SK-N-SH (cell line): ENCODE results near the gene USP31. TPM values are rescaled to one million over a fixed set of nuclear protein-coding genes. Genes with fewer than 3 reads are reported as not detected.

ENCODE experiments used
- CTCF ChIA-PET: fragments of 300-600, 350-600 bp; formaldehyde crosslinking; extraction: SDS; loops from one replicate; lab custom pipeline; 2021; lab: Yijun Ruan, JAX
- POLR2A ChIA-PET: fragments of 350-600 bp; sonication (Branson Sonifier 250); formaldehyde crosslinking; extraction: SDS; loops from one replicate; lab custom pipeline; 2020; ENCODE audit warnings: antibody characterized with exemption, inconsistent platforms; lab: Yijun Ruan, JAX
- DNase-seq: peaks from one replicate; pipeline ENCODE4 v3.0.0; 2012
- H2AFZ ChIP-seq: fragments of 200-600 bp; sonication (generic); 2 replicates; pipeline ENCODE4 v1.8.1; 2016; ENCODE audit warnings: antibody characterized with exemption, mild to moderate bottlenecking, low read depth
- H3F3A ChIP-seq: fragments of 200-600 bp; sonication (generic); replicated peaks from 2 replicates; pipeline ENCODE3; 2016; ENCODE audit warnings: antibody characterized with exemption, mild to moderate bottlenecking; ENCODE audit not compliant: insufficient read depth
- H3K27ac ChIP-seq, 2 experiments: fragments of 200-500 bp in 1 of 2; fragments of 200-600 bp in 1 of 2; sonication (Bioruptor generic) in 1 of 2; sonication (generic), shearing (Covaris generic) in 1 of 2; 2 replicates each; pipeline versions ENCODE4 v1.5.1 to v1.6.1; 2014 to 2016; ENCODE audit warnings: low read depth in 2 of 2, inconsistent platforms in 1 of 2, low read length in 1 of 2, mild to moderate bottlenecking in 1 of 2, mixed read lengths in 1 of 2
- H3K27me3 ChIP-seq: fragments of 200-600 bp; sonication (generic), shearing (Covaris generic); 2 replicates; pipeline ENCODE4 v1.6.1; 2016; ENCODE audit warnings: mixed run types; ENCODE audit not compliant: insufficient read depth
- H3K36me3 ChIP-seq, 2 experiments: fragments of 200-500 bp in 1 of 2; fragments of 200-600 bp in 1 of 2; sonication (Bioruptor generic) in 1 of 2; sonication (generic) in 1 of 2; replicated peaks in 1 of 2; 2 replicates each; pipeline versions ENCODE3 to v1.5.1; 2014 to 2016; ENCODE audit warnings: low read length in 1 of 2, mild to moderate bottlenecking in 1 of 2; ENCODE audit not compliant: insufficient read depth in 2 of 2, control insufficient read depth in 1 of 2
- H3K4me1 ChIP-seq, 2 experiments: fragments of 200-500 bp in 1 of 2; fragments of 200-600 bp in 1 of 2; sonication (Bioruptor generic) in 1 of 2; sonication (generic), shearing (Covaris generic) in 1 of 2; 2 replicates each; pipeline versions ENCODE4 v1.5.1 to v1.6.1; 2014 to 2016; ENCODE audit warnings: low read depth in 1 of 2, low read length in 1 of 2, mixed run types in 1 of 2; ENCODE audit not compliant: insufficient read depth in 2 of 2, control insufficient read depth in 1 of 2
- H3K4me2 ChIP-seq: fragments of 200-600 bp; sonication (generic), shearing (Covaris generic); 2 replicates; pipeline ENCODE4 v1.6.1; 2017; ENCODE audit warnings: mixed run types
- H3K4me3 ChIP-seq, 2 experiments: fragments of 200-500 bp in 1 of 2; fragments of 200-600 bp in 1 of 2; sonication (Bioruptor generic) in 1 of 2; sonication (generic), shearing (Covaris generic) in 1 of 2; 2 replicates each; pipeline versions ENCODE4 v1.5.1 to v1.8.1; 2014 to 2016; ENCODE audit warnings: low read depth in 2 of 2, inconsistent platforms in 1 of 2, low read length in 1 of 2, mild to moderate bottlenecking in 1 of 2, mixed read lengths in 1 of 2, moderate library complexity in 1 of 2
- H3K79me2 ChIP-seq: fragments of 200-600 bp; sonication (generic); 2 replicates; pipeline ENCODE4 v1.8.1; 2017; ENCODE audit warnings: mild to moderate bottlenecking; ENCODE audit not compliant: insufficient read depth
- H3K9ac ChIP-seq: fragments of 200-600 bp; sonication (generic); 2 replicates; pipeline ENCODE4 v1.6.1; 2017; ENCODE audit warnings: mixed run types
- H3K9me2 ChIP-seq: fragments of 200-600 bp; sonication (generic); 2 replicates; pipeline ENCODE4 v1.6.1; 2017; ENCODE audit warnings: mixed run types
- H3K9me3 ChIP-seq: fragments of 200-600 bp; sonication (generic); 2 replicates; pipeline ENCODE4 v1.6.1; 2017; ENCODE audit warnings: mixed run types, mild to moderate bottlenecking, moderate library complexity
- H4K20me1 ChIP-seq: fragments of 200-600 bp; sonication (generic); 2 replicates; pipeline ENCODE4 v1.6.1; 2017; ENCODE audit warnings: mild to moderate bottlenecking, mixed run types; ENCODE audit not compliant: insufficient read depth
- EP300 ChIP-seq, 2 experiments: IDR thresholded peaks; 2 replicates each; pipeline versions ENCODE4 v1.4.0 to v1.6.1; 2012; ENCODE audit warnings: borderline replicate concordance in 1 of 2, low read depth in 1 of 2, low read length in 1 of 2
- FOSL2 ChIP-seq: IDR thresholded peaks from 2 replicates; pipeline ENCODE4 v1.4.0; 2012; ENCODE audit warnings: low read depth, mild to moderate bottlenecking, moderate library complexity, borderline replicate concordance
- FOXJ3 ChIP-seq: sonication (generic); formaldehyde crosslinking; IDR thresholded peaks from 2 replicates; pipeline ENCODE4 v1.5.1; 2020; ENCODE audit warnings: mild to moderate bottlenecking, missing genetic modification reagents
- GATA2 ChIP-seq: sonication (generic); formaldehyde crosslinking; IDR thresholded peaks from 2 replicates; pipeline ENCODE4 v1.5.0; 2020; ENCODE audit warnings: mild to moderate bottlenecking, missing genetic modification reagents
- JUND ChIP-seq: IDR thresholded peaks from 2 replicates; pipeline ENCODE4 v1.4.0; 2012
- MAX ChIP-seq: IDR thresholded peaks from 2 replicates; pipeline ENCODE4 v1.4.0; 2012; ENCODE audit warnings: low read depth
- MEF2A ChIP-seq: IDR thresholded peaks from 2 replicates; pipeline ENCODE4 v1.4.0; 2012; ENCODE audit warnings: low read depth, borderline replicate concordance
- MXI1 ChIP-seq: IDR thresholded peaks from 2 replicates; pipeline ENCODE4 v1.6.1; 2012; ENCODE audit warnings: mild to moderate bottlenecking, low read depth, low read length, improper control_type of control experiment
- POLR2AphosphoS5 ChIP-seq: IDR thresholded peaks from 2 replicates; pipeline ENCODE4 v1.6.1; 2012; ENCODE audit warnings: low read depth, low read length
- RAD21 ChIP-seq: IDR thresholded peaks from 2 replicates; pipeline ENCODE4 v1.6.1; 2012; ENCODE audit warnings: mild to moderate bottlenecking, low read length
- RCOR1 ChIP-seq: fragments of 150-350 bp; IDR thresholded peaks from 2 replicates; pipeline ENCODE4 v1.6.1; 2017; ENCODE audit warnings: antibody characterized with exemption, low read length
- RFX5 ChIP-seq: IDR thresholded peaks from 2 replicates; pipeline ENCODE4 v1.6.1; 2012; ENCODE audit warnings: mild to moderate bottlenecking, improper control_type of control experiment, low read length
- SIN3A ChIP-seq: IDR thresholded peaks from 2 replicates; pipeline ENCODE4 v1.6.1; 2012; ENCODE audit warnings: low read depth, mild to moderate bottlenecking, low read length, moderate library complexity, borderline replicate concordance
- SMC3 ChIP-seq: IDR thresholded peaks from 2 replicates; pipeline ENCODE4 v1.6.1; 2012; ENCODE audit warnings: low read depth, low read length, improper control_type of control experiment
- ZBTB33 ChIP-seq: IDR thresholded peaks from 2 replicates; pipeline ENCODE4 v1.4.0; 2012; ENCODE audit warnings: low read depth, borderline replicate concordance
- WGBS: methylation state at CpG from one replicate; pipeline ENCODE4 v1.1.6; 2017; ENCODE audit warnings: low lambda C conversion rate; 5-methylcytosine and 5-hydroxymethylcytosine counted together
- polyA plus RNA-seq, 3 experiments: library from polyadenylated mRNA; depleted of rRNA; stranded (reverse); fragments of >200 nt; gene quantifications; 2 replicates each; pipeline ENCODE4 v1.2.3, GENCODE V29; 2012

The USP31 gene
- polyA plus RNA-seq, 1 of the 3 experiments (the other 2 are of a cell fraction) = 3.2 TPM

GRCh38 chr16:23085949-23086348, 63.3 kb downstream of the USP31 start:
- TF ChIP-seq SIN3A = no peak
- TF ChIP-seq RCOR1 = no peak
- TF ChIP-seq SMC3 = no peak
- no peak for TF ChIP-seq MAX
- no peak for TF ChIP-seq GATA2
- TF ChIP-seq POLR2AphosphoS5 = no peak
- TF ChIP-seq FOXJ3 (CRISPR knock-in tag) = no peak
- TF ChIP-seq JUND = no peak
- TF ChIP-seq EP300 (IDR thresholded peaks at IDR 0.05; ENCODE audit: borderline replicate concordance in 1 of 2, low read depth in 1 of 2, low read length in 1 of 2) = no peak
- TF ChIP-seq RAD21 = no peak
- TF ChIP-seq FOSL2 = no peak
- H3K4me1 ChIP-seq = peaks cover 17 to 21% of the 10 kb centered on the region in 2 experiments
- H2AFZ ChIP-seq = no peak overlapping the region
- H3K4me2 ChIP-seq = no peak overlapping the region
- DNase-seq = no peak
- H3K9ac ChIP-seq = no peak overlapping the region
- CTCF ChIA-PET = no interaction called here
- H3K27me3 ChIP-seq = no peaks in the 10 kb centered on the region
- no peaks in the 10 kb centered on the region for H3K9me3 ChIP-seq
- peaks cover 36 to 43% of the 10 kb centered on the region in 2 experiments for H3K36me3 ChIP-seq
- H3K9me2 ChIP-seq = no peaks in the 10 kb centered on the region
- no peak overlapping the region for H3K4me3 ChIP-seq
- H3K27ac ChIP-seq = no peak overlapping the region
- H4K20me1 ChIP-seq = no peaks in the 10 kb centered on the region
- 97% methylated on average over 3 of the region's 3 CpGs for WGBS
- peaks cover 25% of the 10 kb centered on the region for H3F3A ChIP-seq
- peaks cover 3% of the 10 kb centered on the region; the same call in 1 of the 2 replicates for H3K79me2 ChIP-seq
- POLR2A ChIA-PET = no interaction called here

GRCh38 chr16:23082161-23082788, 67.0 kb downstream of the USP31 start:
- Histone ChIP-seq H3K4me2 (peak overlapping the region; percentile 49; the same call in 1 of the 2 replicates), H3K27me3 (no peaks in the 10 kb centered on the region), H3K4me3 (no peak overlapping the region), H4K20me1 (no peaks in the 10 kb centered on the region), H2AFZ (no peak overlapping the region), H3K9me3 (no peaks in the 10 kb centered on the region), H3K9me2 (no peaks in the 10 kb centered on the region), H3K79me2 (no peaks in the 10 kb centered on the region), H3F3A (peaks cover 26% of the 10 kb centered on the region), H3K4me1 (peaks cover 18 to 33% of the 10 kb centered on the region in 2 experiments), H3K27ac (peak overlapping the region; percentile 80 to 86), H3K36me3 (peaks cover 32 to 35% of the 10 kb centered on the region in 2 experiments), H3K9ac (peak overlapping the region; percentile 51; the same call in 1 of the 2 replicates)
- WGBS = 28% methylated on average over 8 of the region's 9 CpGs
- no peak for TF ChIP-seq FOSL2
- TF ChIP-seq MXI1 = peak; percentile 61
- TF ChIP-seq ZBTB33 = no peak
- 0 out of 2 replicates have a peak, but pooled peaks have one; percentile 26 for TF ChIP-seq FOXJ3 (CRISPR knock-in tag)
- peak; percentile 30; the same call in 1 of the 2 replicates for TF ChIP-seq SMC3
- no peak for TF ChIP-seq MEF2A
- TF ChIP-seq EP300 (IDR thresholded peaks at IDR 0.05; ENCODE audit: borderline replicate concordance in 1 of 2, low read depth in 1 of 2, low read length in 1 of 2) = peak in 1 of 2 experiments; percentile 47; a peak in 1 of 4 replicates
- no peak for TF ChIP-seq POLR2AphosphoS5
- no peak for TF ChIP-seq RFX5
- peak; percentile 70 for DNase-seq
- ChIA-PET CTCF (interaction anchor here (0.6 to 2.6 kb wide), 15 partner anchors 10 to 353 kb away, joined by 3 to 10 read pairs (median 3); partner anchors contain the start of gene HS3ST2), POLR2A (interaction anchor here (1.4 kb wide), 1 partner anchor 67 kb away, joined by 6 read pairs; the partner anchor contains the start of gene USP31)
